ENCODE measurements around the gene PXT1.
"Not testable (repeated sequence)": the region's sequence is repeated elsewhere in the genome, so short reads cannot be mapped to it uniquely, and the experiment has no call there.

The PXT1 gene

GRCh38 chr6:36363371-36363752 is 79.3 kb downstream of the PXT1 start:
- H3K27me3 Mint-ChIP-seq, H3K9me3 Mint-ChIP-seq: not testable (repeated sequence)
- peak overlapping the region; percentile 26 for H3K27ac Mint-ChIP-seq

GRCh38 chr6:36362551-36363370 is 79.9 kb downstream of the PXT1 start:
- peak overlapping the region; percentile 26 for H3K27ac Mint-ChIP-seq
- ATAC-seq (replicated peaks) (no peak), DNase-seq (no peak)
- H3K4me3 Mint-ChIP-seq = no peak overlapping the region
- no peaks in the 10 kb centered on the region for H3K27me3 Mint-ChIP-seq
- no peaks in the 10 kb centered on the region for H3K36me3 Mint-ChIP-seq
- H3K4me1 Mint-ChIP-seq = peaks cover 40 to 46% of the 10 kb centered on the region in 2 donors
- no peaks in the 10 kb centered on the region for H3K9me3 Mint-ChIP-seq

More at GRCh38 chr6:36363371-36363752, 79.3 kb downstream of the PXT1 start:
- H3K36me3 Mint-ChIP-seq; ATAC-seq (replicated peaks); DNase-seq; H3K4me3 Mint-ChIP-seq: not testable (repeated sequence)
- H3K4me1 Mint-ChIP-seq = peaks cover 34 to 40% of the 10 kb centered on the region in 2 donors

- H3K27ac Mint-ChIP-seq = peak overlapping the region; percentile 56
- H3K9me3 Mint-ChIP-seq = no peaks in the 10 kb centered on the region
Measured at GRCh38 chr6:36361071-36361470, 81.6 kb downstream of the PXT1 start.

GRCh38 chr6:36360241-36361054 is 82.2 kb downstream of the PXT1 start:
- Mint-ChIP-seq H3K4me3 (peak overlapping the region; percentile 33 to 37), H3K27ac (peak overlapping the region; percentile 56), H3K27me3 (peaks cover 0 to 2% of the 10 kb centered on the region in 2 donors), H3K9me3 (no peaks in the 10 kb centered on the region), H3K36me3 (no peaks in the 10 kb centered on the region), H3K4me1 (peaks cover 38 to 41% of the 10 kb centered on the region in 2 donors)
- peak; percentile 78 to 80 for ATAC-seq (replicated peaks)
- DNase-seq = peak; percentile 65

More at GRCh38 chr6:36361071-36361470, 81.6 kb downstream of the PXT1 start:
- H3K4me1 Mint-ChIP-seq = peaks cover 40% of the 10 kb centered on the region in 2 donors
- H3K4me3 Mint-ChIP-seq = peak overlapping the region; percentile 33 to 37
- no peaks in the 10 kb centered on the region for H3K27me3 Mint-ChIP-seq
- ATAC-seq (replicated peaks) (peak in 1 of 2 donors; percentile 19), DNase-seq (no peak)
- H3K36me3 Mint-ChIP-seq = no peaks in the 10 kb centered on the region

- Mint-ChIP-seq H3K36me3 (no peaks in the 10 kb centered on the region), H3K27ac (peak overlapping the region; percentile 40), H3K9me3 (peaks cover 0 to 1% of the 10 kb centered on the region in 2 donors), H3K4me1 (peaks cover 28 to 32% of the 10 kb centered on the region in 2 donors), H3K27me3 (peaks cover 0 to 5% of the 10 kb centered on the region in 2 donors), H3K4me3 (peak overlapping the region in 1 of 2 donors; percentile 14)
- peak; percentile 13 for DNase-seq
- ATAC-seq (replicated peaks) = peak; percentile 54 to 72
Measured at GRCh38 chr6:36358226-36358915, 84.3 kb downstream of the PXT1 start.

GRCh38 chr6:36357872-36358225 is 84.8 kb downstream of the PXT1 start:
- DNase-seq (no peak), ATAC-seq (replicated peaks) (no peak)
- H3K27ac Mint-ChIP-seq = no peak overlapping the region
- no peaks in the 10 kb centered on the region for H3K36me3 Mint-ChIP-seq
- H3K9me3 Mint-ChIP-seq = peaks cover 0 to 3% of the 10 kb centered on the region in 2 donors
- peaks cover 28 to 32% of the 10 kb centered on the region in 2 donors for H3K4me1 Mint-ChIP-seq
- H3K4me3 Mint-ChIP-seq = no peak overlapping the region
- peaks cover 0 to 5% of the 10 kb centered on the region in 2 donors for H3K27me3 Mint-ChIP-seq

GRCh38 chr6:36355819-36356218 is 86.8 kb downstream of the PXT1 start:
- Mint-ChIP-seq H3K9me3 (peaks cover 0 to 3% of the 10 kb centered on the region in 2 donors), H3K27me3 (peaks cover 0 to 5% of the 10 kb centered on the region in 2 donors), H3K4me1 (peaks cover 23 to 27% of the 10 kb centered on the region in 2 donors), H3K36me3 (no peaks in the 10 kb centered on the region), H3K4me3 (no peak overlapping the region), H3K27ac (no peak overlapping the region)
- DNase-seq = no peak
- peak in 1 of 2 donors; percentile 28 for ATAC-seq (replicated peaks)

GRCh38 chr6:36353411-36353915 is 89.2 kb downstream of the PXT1 start:
- Mint-ChIP-seq H3K27ac (no peak overlapping the region), H3K36me3 (no peaks in the 10 kb centered on the region), H3K27me3 (peaks cover 0 to 5% of the 10 kb centered on the region in 2 donors), H3K9me3 (peaks cover 0 to 3% of the 10 kb centered on the region in 2 donors), H3K4me3 (no peak overlapping the region), H3K4me1 (peaks cover 18 to 20% of the 10 kb centered on the region in 2 donors)
- ATAC-seq (replicated peaks) (no peak), DNase-seq (no peak)

- Mint-ChIP-seq H3K4me3 (no peak overlapping the region), H3K27me3 (peaks cover 0 to 5% of the 10 kb centered on the region in 2 donors), H3K36me3 (no peaks in the 10 kb centered on the region), H3K4me1 (peaks cover 11 to 12% of the 10 kb centered on the region in 2 donors), H3K27ac (no peak overlapping the region), H3K9me3 (peaks cover 0 to 3% of the 10 kb centered on the region in 2 donors)
- ATAC-seq (replicated peaks) = no peak
- no peak for DNase-seq
Measured at GRCh38 chr6:36352477-36353157, 90.0 kb downstream of the PXT1 start.

- H3K9me3 Mint-ChIP-seq = peaks cover 0 to 3% of the 10 kb centered on the region in 2 donors
- H3K36me3 Mint-ChIP-seq = no peaks in the 10 kb centered on the region
- no peak overlapping the region for H3K27ac Mint-ChIP-seq
- peaks cover 9 to 11% of the 10 kb centered on the region in 2 donors for H3K4me1 Mint-ChIP-seq
- DNase-seq (no peak), ATAC-seq (replicated peaks) (no peak)
- H3K4me3 Mint-ChIP-seq = no peak overlapping the region
- peaks cover 0 to 5% of the 10 kb centered on the region in 2 donors for H3K27me3 Mint-ChIP-seq
Measured at GRCh38 chr6:36350681-36351571, 91.7 kb downstream of the PXT1 start.

GRCh38 chr6:36350082-36350481 is 92.6 kb downstream of the PXT1 start:
- Mint-ChIP-seq H3K4me3 (no peak overlapping the region), H3K36me3 (no peaks in the 10 kb centered on the region), H3K27me3 (peaks cover 0 to under 1% of the 10 kb centered on the region in 2 donors), H3K9me3 (peaks cover 0 to 3% of the 10 kb centered on the region in 2 donors), H3K27ac (no peak overlapping the region), H3K4me1 (peaks cover 7 to 11% of the 10 kb centered on the region in 2 donors)
- no peak for DNase-seq
- ATAC-seq (replicated peaks) = no peak

GRCh38 chr6:36349240-36349639 is 93.4 kb downstream of the PXT1 start:
- peaks cover 0 to 3% of the 10 kb centered on the region in 2 donors for H3K9me3 Mint-ChIP-seq
- ATAC-seq (replicated peaks) = peak; percentile 33 to 42

More at GRCh38 chr6:36349240-36349639, 93.4 kb downstream of the PXT1 start:
- Mint-ChIP-seq H3K27ac (no peak overlapping the region), H3K4me3 (no peak overlapping the region), H3K27me3 (no peaks in the 10 kb centered on the region), H3K4me1 (peaks cover 7 to 11% of the 10 kb centered on the region in 2 donors), H3K36me3 (no peaks in the 10 kb centered on the region)
- DNase-seq = no peak
